Measurements from ENCODE around the gene DCLRE1A. TPM values are rescaled to one million over a fixed set of nuclear protein-coding genes. Genes with fewer than 3 reads are reported as not detected.

The DCLRE1A gene
- total RNA-seq, 1 donor from 2014 or later, result 7.5 TPM

GRCh38 chr10:113894581-113894980 is 40.7 kb upstream of the DCLRE1A start:
- Mint-ChIP-seq H3K9me3 (ENCODE audit: unreplicated experiment) (no peaks in the 10 kb centered on the region), H3K27ac (ENCODE audit: unreplicated experiment) (no peak overlapping the region), H3K27me3 (ENCODE audit: unreplicated experiment) (no peaks in the 10 kb centered on the region), H3K4me1 (ENCODE audit: unreplicated experiment) (peaks cover 14% of the 10 kb centered on the region), H3K4me3 (ENCODE audit: unreplicated experiment) (no peak overlapping the region), H3K36me3 (ENCODE audit: low read depth, unreplicated experiment) (peaks cover 7% of the 10 kb centered on the region)
- DNase-seq (ENCODE audit: low spot score), result no peak
- TF ChIP-seq CTCF (IDR thresholded peaks at IDR 0.05; ENCODE audit: unreplicated experiment), result no peak

DNA sequence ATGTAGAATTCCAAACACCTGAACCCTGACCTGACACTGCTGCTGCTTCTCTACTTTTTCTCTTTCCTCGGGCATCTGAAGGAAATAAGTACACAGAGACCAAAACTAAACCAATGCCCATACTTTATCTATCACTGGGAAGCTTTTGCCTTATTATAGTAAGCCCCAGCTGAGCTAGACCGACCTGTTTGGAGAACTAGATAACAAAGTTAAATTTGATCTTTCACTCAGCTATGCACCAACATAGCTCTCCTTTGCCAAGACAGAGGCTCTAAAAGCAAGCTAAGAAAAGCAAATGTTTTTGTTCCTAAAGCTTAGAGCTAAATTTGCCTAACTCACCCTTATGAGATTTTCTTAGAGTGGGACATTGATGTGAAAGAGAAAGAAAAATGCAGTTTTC is 39.7 kb upstream of the DCLRE1A start:
- Mint-ChIP-seq H3K4me3 (ENCODE audit: unreplicated experiment) (no peak overlapping the region), H3K27ac (ENCODE audit: unreplicated experiment) (no peak overlapping the region), H3K9me3 (ENCODE audit: unreplicated experiment) (no peaks in the 10 kb centered on the region), H3K4me1 (ENCODE audit: unreplicated experiment) (peaks cover 5% of the 10 kb centered on the region), H3K36me3 (ENCODE audit: low read depth, unreplicated experiment) (peaks cover 4% of the 10 kb centered on the region), H3K27me3 (ENCODE audit: unreplicated experiment) (no peaks in the 10 kb centered on the region)
- TF ChIP-seq CTCF (IDR thresholded peaks at IDR 0.05; ENCODE audit: unreplicated experiment), result no peak
- no peak for DNase-seq (ENCODE audit: low spot score)

DNA sequence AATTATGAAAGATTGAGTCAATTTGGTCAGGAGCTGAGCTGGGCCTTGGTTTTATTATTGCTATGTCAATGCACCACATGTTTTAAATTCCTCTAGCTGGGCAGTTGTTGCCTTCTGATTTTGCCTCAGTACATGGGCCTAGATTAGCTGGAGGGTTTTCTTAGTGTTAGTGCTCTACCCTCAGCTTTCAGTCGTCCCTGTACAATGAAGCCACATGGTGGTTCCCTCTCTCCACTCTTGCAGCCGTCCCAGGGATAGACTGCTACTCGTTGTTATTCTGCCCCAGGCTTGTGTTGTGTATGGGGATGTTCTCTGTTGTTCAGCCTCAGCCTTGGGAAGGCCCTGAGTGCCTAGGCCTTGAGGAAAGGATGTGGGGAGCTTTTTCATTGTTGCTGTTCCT is 37.6 kb upstream of the DCLRE1A start:
- Mint-ChIP-seq H3K27me3 (ENCODE audit: unreplicated experiment) (no peaks in the 10 kb centered on the region), H3K36me3 (ENCODE audit: low read depth, unreplicated experiment) (peaks cover 8% of the 10 kb centered on the region), H3K27ac (ENCODE audit: unreplicated experiment) (no peak overlapping the region), H3K9me3 (ENCODE audit: unreplicated experiment) (no peaks in the 10 kb centered on the region), H3K4me3 (ENCODE audit: unreplicated experiment) (no peak overlapping the region), H3K4me1 (ENCODE audit: unreplicated experiment) (no peaks in the 10 kb centered on the region)
- DNase-seq (ENCODE audit: low spot score), result no peak
- no peak for TF ChIP-seq CTCF (IDR thresholded peaks at IDR 0.05; ENCODE audit: unreplicated experiment)

DNA sequence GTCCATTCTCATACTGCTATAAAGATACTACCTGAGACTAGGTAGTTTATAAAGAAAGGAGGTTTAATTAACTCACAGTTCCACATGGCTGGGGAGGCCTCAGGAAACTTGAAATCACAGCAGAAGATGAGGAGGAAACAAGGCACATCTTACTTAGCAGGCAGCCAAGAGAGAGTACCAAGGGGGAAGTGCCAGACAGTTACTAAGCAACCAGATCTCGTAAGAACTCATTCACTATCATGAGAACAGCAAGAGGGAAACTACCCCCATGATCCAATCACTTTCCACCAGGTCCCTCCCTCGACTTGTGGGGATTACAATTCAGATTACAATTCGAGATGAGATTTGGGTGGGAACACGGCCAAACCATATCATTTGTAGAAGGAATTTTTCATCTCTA is 36.9 kb upstream of the DCLRE1A start:
- no peaks in the 10 kb centered on the region for H3K9me3 Mint-ChIP-seq (ENCODE audit: unreplicated experiment)
- H3K27me3 Mint-ChIP-seq (ENCODE audit: unreplicated experiment), result no peaks in the 10 kb centered on the region
- no peak for TF ChIP-seq CTCF (IDR thresholded peaks at IDR 0.05; ENCODE audit: unreplicated experiment)
- H3K4me3 Mint-ChIP-seq (ENCODE audit: unreplicated experiment), result no peak overlapping the region
- no peak overlapping the region for H3K27ac Mint-ChIP-seq (ENCODE audit: unreplicated experiment)
- H3K36me3 Mint-ChIP-seq (ENCODE audit: low read depth, unreplicated experiment), result peaks cover 9% of the 10 kb centered on the region
- no peaks in the 10 kb centered on the region for H3K4me1 Mint-ChIP-seq (ENCODE audit: unreplicated experiment)
- no peak for DNase-seq (ENCODE audit: low spot score)

DNA sequence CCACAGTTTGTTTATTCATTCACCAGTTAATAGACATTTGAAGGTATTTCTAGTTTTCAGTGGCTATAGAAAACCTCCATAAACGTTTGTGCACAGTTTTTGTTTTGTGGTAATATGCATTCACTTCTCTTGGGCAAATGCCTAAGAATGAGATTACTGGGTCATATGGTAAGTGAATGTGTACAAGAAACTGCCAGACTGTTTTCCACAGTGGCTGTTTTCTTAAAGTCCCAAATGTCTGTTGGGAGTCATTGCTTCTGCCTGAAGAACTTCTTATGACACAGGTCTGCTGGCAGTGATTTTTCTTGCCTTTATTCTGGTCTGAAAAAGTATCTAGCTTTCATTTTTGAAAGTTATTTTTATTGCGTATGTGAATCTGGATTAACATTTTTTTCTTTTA is 36.0 kb upstream of the DCLRE1A start:
- Mint-ChIP-seq H3K4me1 (ENCODE audit: unreplicated experiment) (no peaks in the 10 kb centered on the region), H3K36me3 (ENCODE audit: low read depth, unreplicated experiment) (peaks cover 4% of the 10 kb centered on the region), H3K27me3 (ENCODE audit: unreplicated experiment) (no peaks in the 10 kb centered on the region), H3K9me3 (ENCODE audit: unreplicated experiment) (no peaks in the 10 kb centered on the region), H3K4me3 (ENCODE audit: unreplicated experiment) (no peak overlapping the region), H3K27ac (ENCODE audit: unreplicated experiment) (no peak overlapping the region)
- no peak for DNase-seq (ENCODE audit: low spot score)
- TF ChIP-seq CTCF (IDR thresholded peaks at IDR 0.05; ENCODE audit: unreplicated experiment), result no peak
